Measurements from ENCODE around the gene PCCA. TPM values are rescaled to one million over a fixed set of nuclear protein-coding genes. Genes with fewer than 3 reads are reported as not detected.

Gene PCCA
- total and polyA plus RNA-seq, 9 donors, result 23.5 to 62.4 (median 45.8) TPM

GRCh38 chr13:100485265-100485664, 396.4 kb downstream of the PCCA start:
- no peak for DNase-seq
- Histone ChIP-seq H3K9me3 (no peaks in the 10 kb centered on the region), H3K36me3 (no peaks in the 10 kb centered on the region), H3K27me3 (no peaks in the 10 kb centered on the region), H3K4me3 (no peak overlapping the region), H3K27ac (no peak overlapping the region), H3K4me1 (ENCODE audit: insufficient read depth) (peaks cover 2% of the 10 kb centered on the region)
- WGBS, 3 donors, result 87 to 95% (median 90%) methylated on average over 2 of the region's 2 CpGs
- TF ChIP-seq EP300 (IDR thresholded peaks at IDR 0.05), result no peak
- TF ChIP-seq POLR2A (IDR thresholded peaks at IDR 0.05), result no peak
- no peak for TF ChIP-seq CTCF (IDR thresholded peaks at IDR 0.05)
- intact Hi-C loops (cut with DNase I), result no loop called here

- no peak overlapping the region for H3K4me3 ChIP-seq
- DNase-seq, result no peak
- 83 to 87% (median 84%) methylated on average over 4 of the region's 4 CpGs for WGBS, 3 donors
- H3K27ac ChIP-seq, result no peak overlapping the region
- intact Hi-C loops (cut with DNase I), result no loop called here
- H3K27me3 ChIP-seq, result no peaks in the 10 kb centered on the region
- no peak for TF ChIP-seq POLR2A (IDR thresholded peaks at IDR 0.05)
- TF ChIP-seq CTCF (IDR thresholded peaks at IDR 0.05), result no peak
- no peak for TF ChIP-seq EP300 (IDR thresholded peaks at IDR 0.05)
- no peaks in the 10 kb centered on the region for H3K36me3 ChIP-seq
- H3K4me1 ChIP-seq (ENCODE audit: insufficient read depth), result peaks cover 3% of the 10 kb centered on the region
- no peaks in the 10 kb centered on the region for H3K9me3 ChIP-seq
These were observed 401.8 kb downstream of the PCCA start for GRCh38 chr13:100490692-100491091.

GRCh38 chr13:100491164-100491842, 402.4 kb downstream of the PCCA start:
- peak; percentile 56 to 74 (median 59) for DNase-seq
- Histone ChIP-seq H3K9me3 (no peaks in the 10 kb centered on the region), H3K27ac (peak overlapping the region in 1 of 2 donors; percentile 8), H3K27me3 (no peaks in the 10 kb centered on the region), H3K4me1 (ENCODE audit: insufficient read depth) (peaks cover 3% of the 10 kb centered on the region), H3K4me3 (no peak overlapping the region), H3K36me3 (no peaks in the 10 kb centered on the region)
- no peak for TF ChIP-seq POLR2A (IDR thresholded peaks at IDR 0.05)
- TF ChIP-seq CTCF (IDR thresholded peaks at IDR 0.05), result peak in 2 of 3 donors; percentile 12 to 22
- WGBS, 3 donors, result 21 to 39% (median 24%) methylated on average over 8 of the region's 8 CpGs
- intact Hi-C loops (cut with DNase I), result no loop called here

- 88 to 93% (median 93%) methylated on average over 7 of the region's 7 CpGs for WGBS, 3 donors
- Histone ChIP-seq H3K27me3 (no peaks in the 10 kb centered on the region), H3K9me3 (no peaks in the 10 kb centered on the region), H3K36me3 (no peaks in the 10 kb centered on the region), H3K27ac (no peak overlapping the region), H3K4me3 (no peak overlapping the region), H3K4me1 (ENCODE audit: insufficient read depth) (peaks cover 5% of the 10 kb centered on the region)
- TF ChIP-seq POLR2A (IDR thresholded peaks at IDR 0.05) (no peak), EP300 (IDR thresholded peaks at IDR 0.05) (no peak), CTCF (IDR thresholded peaks at IDR 0.05) (no peak)
- DNase-seq, result no peak
- intact Hi-C loops (cut with DNase I), result no loop called here
These were observed 404.5 kb downstream of the PCCA start for GRCh38 chr13:100493418-100493817.
